GM18498 (cell line): Measurements from ENCODE around the gene PIM1.

Source experiments
- ATAC-seq: cut with Tn5 transposase; IDR thresholded peaks from one replicate; pipeline ENCODE4 v1.9.1; 2021; ENCODE audit warnings: mild to moderate bottlenecking, moderate library complexity; ENCODE audit not compliant: unreplicated experiment

PIM1 gene

DNA sequence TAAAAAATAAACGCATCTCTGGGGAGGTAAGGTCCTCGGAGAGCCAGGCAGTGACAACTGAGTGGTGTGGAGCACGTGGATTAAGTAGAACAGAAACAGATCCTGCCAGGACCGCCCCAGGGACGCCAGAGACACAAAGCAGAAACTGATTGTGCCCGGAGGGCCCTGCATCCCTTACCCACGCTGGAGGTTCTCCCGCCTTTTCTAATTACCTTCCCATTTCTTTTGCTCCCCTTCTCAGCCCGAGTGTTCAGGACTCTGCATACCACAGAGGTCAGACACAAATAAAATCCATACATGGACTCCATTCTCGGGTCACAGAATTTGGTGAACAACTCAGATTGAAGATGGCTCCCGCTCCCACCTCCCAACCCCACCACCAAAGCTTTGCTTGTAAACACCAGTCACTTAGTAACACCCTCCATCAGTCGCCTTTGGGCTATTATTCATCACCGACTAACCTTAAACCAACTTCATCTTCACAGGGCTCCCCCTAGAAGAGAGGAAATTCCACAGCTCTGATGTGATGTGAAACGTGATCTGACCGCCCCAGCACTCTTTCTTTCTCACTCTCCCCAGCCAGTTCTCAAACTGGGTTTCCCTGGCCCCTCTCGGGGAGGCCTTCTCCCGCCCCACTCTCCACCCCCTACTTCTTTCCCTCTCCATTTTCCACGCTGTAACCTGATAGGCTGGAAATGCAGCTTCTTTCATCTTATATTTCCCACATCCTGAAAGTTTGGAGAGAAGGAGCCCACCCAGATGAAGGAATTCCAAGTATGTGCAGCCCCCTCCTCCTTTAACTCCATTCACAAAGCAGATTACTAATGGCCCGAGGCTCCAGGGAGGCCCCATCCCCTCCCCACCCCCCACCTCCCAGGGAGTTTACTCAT lies 32.5 kb upstream of the PIM1 start:
- ATAC-seq, result no peak

DNA sequence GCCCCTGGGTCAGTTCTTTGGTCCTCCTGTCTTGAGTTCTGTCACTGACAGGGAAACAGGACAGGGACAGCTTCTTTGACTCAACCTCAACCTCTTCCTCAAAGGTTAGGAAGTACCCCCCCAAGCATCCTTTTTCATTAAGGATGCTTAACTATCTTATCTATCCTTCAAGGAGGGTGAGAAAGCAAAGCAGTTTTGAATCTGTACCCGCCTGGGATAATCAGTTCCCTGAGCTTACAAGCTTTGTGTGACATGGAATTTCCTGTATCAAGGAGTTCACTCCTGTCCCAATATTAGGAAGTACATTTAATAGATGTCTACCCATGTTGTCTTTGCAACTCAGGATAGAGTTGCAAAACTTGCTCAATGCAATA lies 31.1 kb upstream of the PIM1 start:
- no peak for ATAC-seq

- no peak for ATAC-seq
These were observed 30.6 kb upstream of the PIM1 start for GRCh38 chr6:37139230-37139962.

DNA sequence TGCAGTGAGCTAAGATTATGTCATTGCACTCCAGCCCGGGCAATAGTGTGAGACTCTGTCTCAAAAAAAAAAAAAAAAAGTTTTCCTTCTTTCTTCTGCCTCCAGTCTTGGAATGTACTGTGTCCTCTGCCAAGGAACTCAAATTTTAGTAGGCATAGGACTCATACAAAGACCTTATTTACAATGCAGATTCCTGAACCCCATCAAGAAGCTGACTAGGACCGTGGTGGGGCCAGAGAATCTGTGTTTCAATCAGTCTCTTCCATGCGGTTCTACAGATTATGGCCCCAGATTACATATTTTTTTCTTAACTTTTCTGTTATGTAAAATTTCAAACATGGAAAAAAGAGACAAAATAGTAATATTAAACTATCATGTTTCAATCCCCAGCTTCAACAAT lies 29.8 kb upstream of the PIM1 start:
- ATAC-seq, result no peak

DNA sequence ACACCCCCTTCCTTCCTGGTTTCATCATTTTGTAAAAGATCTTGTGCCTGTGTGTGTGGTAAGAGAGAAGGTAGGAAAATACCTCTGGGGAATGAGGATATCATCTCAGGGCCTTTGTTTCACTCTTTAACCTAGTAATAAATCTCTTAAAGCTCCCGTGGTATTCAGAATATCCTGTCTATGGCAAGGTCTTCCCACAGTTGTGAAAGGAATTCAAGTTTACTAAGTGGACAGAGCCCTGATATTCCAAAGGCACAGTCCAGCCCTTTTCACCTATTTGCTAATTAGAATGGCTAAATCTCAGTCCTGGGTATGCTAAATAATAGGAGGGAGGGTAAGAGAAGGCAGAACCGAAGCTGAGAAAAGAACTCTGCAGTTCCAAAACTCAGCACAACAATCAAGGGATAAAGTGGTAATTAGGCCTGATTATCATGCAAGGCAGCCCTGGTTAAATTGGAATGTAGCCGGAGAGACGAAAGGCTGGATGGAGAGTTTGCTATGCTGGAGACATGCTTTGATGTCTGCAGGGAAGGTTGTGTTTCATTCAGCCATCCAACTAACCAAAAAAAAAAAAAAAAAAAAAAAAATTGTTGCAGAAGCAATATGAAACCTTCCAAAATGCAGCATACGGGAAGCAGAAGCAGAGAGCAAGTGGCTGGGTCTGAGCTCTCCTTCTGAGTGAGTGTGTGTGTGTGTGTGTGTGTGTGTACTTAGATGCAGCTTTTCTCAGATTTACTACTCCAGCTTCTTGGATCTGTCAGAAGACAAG lies 28.5 kb upstream of the PIM1 start:
- ATAC-seq, result no peak

- no peak for ATAC-seq
These were observed 27.8 kb upstream of the PIM1 start for GRCh38 chr6:37142050-37142614.

DNA sequence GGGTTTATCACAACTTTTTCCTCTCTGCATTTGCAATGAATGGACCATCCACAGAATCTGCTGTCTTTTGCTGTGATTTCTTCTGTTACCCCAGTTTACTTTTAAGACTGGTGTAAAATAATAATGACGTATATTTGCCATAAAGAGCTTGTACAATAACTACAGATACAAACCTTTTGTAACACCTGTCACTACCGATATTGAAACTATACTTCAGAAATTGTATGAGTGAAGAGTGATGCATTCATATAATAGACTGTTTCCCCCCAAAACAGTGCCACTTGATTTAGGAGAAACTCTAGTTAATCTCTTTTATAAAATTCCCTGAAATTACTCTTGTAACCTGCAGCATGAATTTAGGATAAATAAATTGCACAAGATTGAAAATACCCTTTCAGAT lies 26.4 kb upstream of the PIM1 start:
- ATAC-seq, result no peak

DNA sequence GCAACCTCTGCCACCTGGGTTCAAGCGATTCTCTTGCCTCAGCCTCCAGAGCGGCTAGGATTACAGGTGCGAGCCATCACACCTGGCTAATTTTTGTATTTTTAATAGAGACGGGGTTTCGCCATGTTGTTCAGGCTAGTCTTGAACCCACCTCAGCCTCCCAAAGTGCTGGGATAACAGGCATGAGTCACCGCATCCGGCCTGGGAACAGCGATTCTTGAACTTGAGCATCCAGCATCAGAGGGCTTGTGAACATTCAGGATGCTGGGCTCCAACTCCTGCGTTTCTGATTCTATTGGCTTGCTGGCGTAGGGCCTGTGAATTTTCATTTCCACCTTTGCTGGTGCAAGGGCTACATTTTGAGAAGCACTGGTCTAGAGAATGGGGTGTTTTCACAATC lies 24.5 kb upstream of the PIM1 start:
- no peak for ATAC-seq

GRCh38 chr6:37146735-37147157 lies 23.2 kb upstream of the PIM1 start:
- no peak for ATAC-seq

- no peak for ATAC-seq
These were observed 20.2 kb upstream of the PIM1 start for GRCh38 chr6:37149745-37150144.

DNA sequence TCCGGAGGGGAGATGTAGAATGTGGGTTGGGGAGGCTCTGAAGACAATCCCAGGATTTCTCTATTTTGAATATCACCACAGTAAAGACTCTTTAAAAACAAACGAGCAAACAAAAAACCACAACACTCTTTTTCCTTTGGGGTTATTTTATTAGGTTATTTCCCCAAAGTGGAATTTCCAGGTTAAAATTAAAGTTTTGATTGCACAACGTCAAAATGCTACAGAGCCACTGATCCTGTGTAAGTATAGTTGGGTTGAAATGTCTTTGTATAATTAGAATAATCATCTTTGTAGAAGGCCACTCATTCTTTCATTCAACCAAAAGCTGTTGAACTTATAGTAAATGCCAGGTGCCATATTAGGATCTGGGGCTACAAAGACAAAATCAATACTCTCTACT lies 19.6 kb upstream of the PIM1 start:
- no peak for ATAC-seq

- ATAC-seq, result peak; percentile 91
These were observed 14.3 kb upstream of the PIM1 start for GRCh38 chr6:37155394-37156312.

DNA sequence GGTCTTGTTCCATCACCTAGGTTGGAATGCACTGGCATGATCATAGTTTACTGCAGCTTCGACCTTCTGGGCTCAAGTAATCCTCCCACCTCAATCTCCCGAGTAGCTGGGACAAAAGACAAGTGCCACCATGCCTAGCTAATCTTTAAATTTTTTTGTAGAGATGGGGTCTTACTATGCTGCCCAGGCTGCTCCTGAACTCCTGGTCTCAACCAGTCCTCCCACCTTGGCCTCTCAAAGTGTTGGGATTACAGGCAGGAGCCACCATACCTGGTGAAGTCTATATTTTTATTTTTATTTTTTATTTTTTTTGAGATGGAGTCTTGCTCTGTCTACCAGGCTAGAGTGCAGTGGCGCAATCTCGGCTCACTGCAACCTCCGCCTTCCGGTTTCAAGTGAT lies 11.4 kb upstream of the PIM1 start:
- ATAC-seq, result no peak

DNA sequence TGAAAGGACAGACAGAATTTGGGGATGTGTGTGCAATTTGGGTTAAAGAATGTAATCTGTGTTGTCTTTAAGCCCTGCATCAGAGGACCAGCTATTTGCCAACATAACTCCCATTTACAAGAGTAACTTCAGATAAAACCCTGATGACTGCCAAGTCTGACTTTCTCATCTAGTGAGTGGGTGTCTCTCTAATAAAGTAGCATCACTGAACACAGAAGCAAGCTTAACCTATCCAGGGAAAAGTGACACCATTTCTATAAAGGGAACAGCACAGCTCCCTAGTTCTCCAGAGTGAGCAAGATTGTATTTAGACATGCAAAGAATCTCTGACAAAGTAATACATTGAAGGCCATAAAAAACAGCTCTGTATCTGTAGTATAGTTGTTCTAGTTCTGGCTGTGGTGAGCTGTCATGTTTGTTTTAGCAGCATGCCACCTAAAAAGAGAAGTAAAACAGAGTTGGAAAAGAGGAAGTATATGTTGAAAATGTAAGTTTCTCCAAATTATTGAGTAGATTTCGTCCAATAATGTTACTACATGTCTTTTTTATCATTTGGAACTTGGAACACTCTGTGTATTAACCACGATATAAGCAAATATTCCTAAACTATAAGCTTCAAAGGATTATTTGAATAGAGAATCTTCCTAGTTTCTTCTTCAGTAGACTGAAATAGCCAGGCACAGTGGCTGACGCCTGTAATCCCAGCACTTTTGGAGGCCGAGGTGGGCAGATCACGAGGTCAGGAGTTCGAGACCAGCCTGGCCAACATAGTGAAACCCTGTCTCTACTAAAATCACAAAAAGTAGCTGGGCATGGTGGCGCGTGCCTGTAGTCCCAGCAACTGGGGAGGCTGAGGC lies 8.8 kb upstream of the PIM1 start:
- ATAC-seq, result peak; percentile 53

DNA sequence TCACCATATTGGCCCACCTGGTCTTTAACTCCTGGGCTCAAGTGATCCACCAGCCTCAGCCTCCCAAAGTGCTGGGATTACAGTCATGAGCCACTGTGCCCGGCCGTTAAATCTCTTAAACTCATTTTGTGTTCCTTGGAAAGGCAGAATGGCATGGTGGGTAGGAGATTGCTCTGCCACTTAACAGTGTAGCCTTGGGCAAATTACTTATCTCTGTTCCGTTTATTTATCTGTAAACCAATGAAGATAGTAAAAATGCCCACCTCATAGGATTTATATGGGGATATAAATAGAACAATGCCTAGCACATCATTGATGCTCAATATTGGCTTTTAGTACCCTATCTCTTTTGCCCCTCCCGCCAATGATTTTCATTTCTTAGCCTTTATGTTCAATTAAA lies 7.2 kb upstream of the PIM1 start:
- ATAC-seq, result no peak

DNA sequence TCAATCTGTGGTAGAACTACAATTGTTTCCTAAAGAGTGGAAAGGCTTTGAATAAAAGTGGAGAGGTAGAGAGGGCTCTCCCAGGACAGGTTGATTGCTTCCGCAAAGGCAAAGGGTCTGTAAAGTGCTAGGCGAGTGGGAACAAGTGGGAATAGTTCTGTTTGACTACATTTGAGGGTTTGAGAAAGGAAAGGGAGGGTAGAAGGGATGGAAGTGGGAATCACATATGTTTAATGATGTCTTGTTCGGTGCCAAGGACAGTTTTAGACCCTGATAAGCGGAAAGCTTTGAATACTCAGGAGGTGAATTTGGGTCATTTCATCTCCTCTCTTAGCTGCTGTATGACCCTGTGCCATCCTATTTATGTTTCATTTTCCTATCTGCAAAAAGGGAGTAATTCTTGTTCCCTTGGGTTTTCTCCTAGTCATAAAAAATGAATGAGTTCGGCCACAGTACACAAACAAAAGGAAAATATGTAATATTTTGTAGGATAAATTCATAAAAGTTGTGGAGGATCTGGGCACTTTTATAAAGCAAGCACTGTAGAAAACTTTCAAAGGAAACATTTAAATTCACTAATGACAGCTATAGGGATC lies 1.7 kb upstream of the PIM1 start:
- ATAC-seq, result no peak

GRCh38 chr6:37168811-37169495 lies 999 bp upstream of the PIM1 start:
- ATAC-seq, result no peak
